ENCODE results near the gene SIGLEC7.
"Not testable (repeated sequence)": the region's sequence is repeated elsewhere in the genome, so short reads cannot be mapped to it uniquely, and the experiment has no call there.

Gene SIGLEC7

DNA sequence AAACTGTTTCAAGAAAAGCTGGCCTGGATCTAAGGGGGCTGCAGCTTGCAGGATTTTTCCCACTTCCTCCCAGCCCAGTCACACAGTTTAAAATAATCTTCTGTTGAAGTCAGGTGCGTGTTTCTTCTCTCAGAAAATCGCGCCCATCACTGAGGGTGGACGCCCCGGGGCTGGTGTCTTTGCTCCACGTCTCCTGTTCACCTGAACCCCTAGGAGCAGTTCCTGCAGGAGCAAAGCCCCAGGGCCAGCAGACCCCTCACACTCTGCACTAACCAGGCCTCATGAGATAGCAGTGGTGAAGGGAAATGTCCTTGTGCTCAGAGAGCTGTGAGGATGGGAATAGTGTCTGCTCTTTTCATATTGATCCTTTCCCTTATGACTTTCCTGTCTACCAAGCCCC lies 920 bp upstream of the SIGLEC7 start:
- TF ChIP-seq POLR2A (IDR thresholded peaks at IDR 0.05; ENCODE audit: extremely low read depth, insufficient read length) (no peak), MYC (IDR thresholded peaks at IDR 0.05; ENCODE audit: low read depth, low read length) (no peak)
- TF ChIP-seq, protein P1, sequence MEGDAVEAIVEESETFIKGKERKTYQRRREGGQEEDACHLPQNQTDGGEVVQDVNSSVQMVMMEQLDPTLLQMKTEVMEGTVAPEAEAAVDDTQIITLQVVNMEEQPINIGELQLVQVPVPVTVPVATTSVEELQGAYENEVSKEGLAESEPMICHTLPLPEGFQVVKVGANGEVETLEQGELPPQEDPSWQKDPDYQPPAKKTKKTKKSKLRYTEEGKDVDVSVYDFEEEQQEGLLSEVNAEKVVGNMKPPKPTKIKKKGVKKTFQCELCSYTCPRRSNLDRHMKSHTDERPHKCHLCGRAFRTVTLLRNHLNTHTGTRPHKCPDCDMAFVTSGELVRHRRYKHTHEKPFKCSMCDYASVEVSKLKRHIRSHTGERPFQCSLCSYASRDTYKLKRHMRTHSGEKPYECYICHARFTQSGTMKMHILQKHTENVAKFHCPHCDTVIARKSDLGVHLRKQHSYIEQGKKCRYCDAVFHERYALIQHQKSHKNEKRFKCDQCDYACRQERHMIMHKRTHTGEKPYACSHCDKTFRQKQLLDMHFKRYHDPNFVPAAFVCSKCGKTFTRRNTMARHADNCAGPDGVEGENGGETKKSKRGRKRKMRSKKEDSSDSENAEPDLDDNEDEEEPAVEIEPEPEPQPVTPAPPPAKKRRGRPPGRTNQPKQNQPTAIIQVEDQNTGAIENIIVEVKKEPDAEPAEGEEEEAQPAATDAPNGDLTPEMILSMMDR (IDR thresholded peaks at IDR 0.05; ENCODE audit: low read depth, low read length): no peak
- TF ChIP-seq, protein P2, sequence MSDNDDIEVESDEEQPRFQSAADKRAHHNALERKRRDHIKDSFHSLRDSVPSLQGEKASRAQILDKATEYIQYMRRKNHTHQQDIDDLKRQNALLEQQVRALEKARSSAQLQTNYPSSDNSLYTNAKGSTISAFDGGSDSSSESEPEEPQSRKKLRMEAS (IDR thresholded peaks at IDR 0.05; ENCODE audit: low read depth, low read length): no peak
- no peak for DNase-seq (ENCODE audit: low read depth)
- H3K4me3 ChIP-seq (ENCODE audit: low read depth, low read length): no peak overlapping the region

DNA sequence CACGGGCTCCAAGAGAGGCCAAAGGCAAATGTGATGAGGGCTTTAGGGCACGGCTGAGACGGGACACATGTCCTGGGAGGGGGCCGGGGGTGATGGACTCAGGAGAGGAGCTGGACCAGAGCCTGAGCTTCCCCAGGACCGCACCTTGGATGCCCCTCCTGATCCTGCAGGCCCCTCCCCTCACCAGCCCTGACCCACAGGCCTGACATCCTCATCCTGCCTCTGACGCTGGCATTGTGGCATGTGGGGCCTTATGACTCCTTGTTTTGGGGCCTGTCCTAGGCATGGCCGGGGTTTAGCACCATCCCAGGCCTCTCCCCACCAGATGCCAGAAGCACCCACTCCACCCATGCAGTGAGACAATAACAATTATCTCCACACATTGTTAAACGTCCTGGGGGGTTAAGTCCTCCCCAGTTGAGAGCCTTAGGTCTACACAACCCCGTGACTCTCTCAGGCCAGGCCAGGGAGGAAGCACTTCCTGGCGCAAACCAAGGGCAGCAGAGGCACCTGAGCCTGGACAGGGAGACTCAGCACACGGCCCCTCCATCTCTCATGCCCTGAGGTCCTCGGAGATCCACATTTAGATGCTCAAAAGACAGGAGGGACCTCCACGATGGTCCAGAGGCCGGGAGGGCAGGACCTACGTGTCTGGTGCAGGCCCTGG lies 841 bp downstream of the SIGLEC7 start:
- H3K4me3 ChIP-seq (ENCODE audit: low read depth, low read length); DNase-seq (ENCODE audit: low read depth): not testable (repeated sequence)

GRCh38 chr19:51143486-51143885 lies 1.4 kb downstream of the SIGLEC7 start:
- no peak overlapping the region for H3K4me3 ChIP-seq (ENCODE audit: low read depth, low read length)
- TF ChIP-seq, protein P2 (IDR thresholded peaks at IDR 0.05; ENCODE audit: low read depth, low read length): no peak
- TF ChIP-seq MYC (IDR thresholded peaks at IDR 0.05; ENCODE audit: low read depth, low read length) (no peak), POLR2A (IDR thresholded peaks at IDR 0.05; ENCODE audit: extremely low read depth, insufficient read length) (no peak)
- TF ChIP-seq, protein P1 (IDR thresholded peaks at IDR 0.05; ENCODE audit: low read depth, low read length): no peak
- DNase-seq (ENCODE audit: low read depth): no peak

GRCh38 chr19:51144482-51145045 lies 2.5 kb downstream of the SIGLEC7 start:
- DNase-seq (ENCODE audit: low read depth): no peak
- TF ChIP-seq, protein P2 (IDR thresholded peaks at IDR 0.05; ENCODE audit: low read depth, low read length): no peak
- no peak overlapping the region for H3K4me3 ChIP-seq (ENCODE audit: low read depth, low read length)

- no peak overlapping the region for H3K4me3 ChIP-seq (ENCODE audit: low read depth, low read length)
- no peak for DNase-seq (ENCODE audit: low read depth)
- TF ChIP-seq, protein P1 (IDR thresholded peaks at IDR 0.05; ENCODE audit: low read depth, low read length): no peak
- TF ChIP-seq POLR2A (IDR thresholded peaks at IDR 0.05; ENCODE audit: extremely low read depth, insufficient read length) (no peak), MYC (IDR thresholded peaks at IDR 0.05; ENCODE audit: low read depth, low read length) (no peak)
- TF ChIP-seq, protein P2 (IDR thresholded peaks at IDR 0.05; ENCODE audit: low read depth, low read length): no peak
These were observed 3.9 kb downstream of the SIGLEC7 start for GRCh38 chr19:51145916-51146493.

DNA sequence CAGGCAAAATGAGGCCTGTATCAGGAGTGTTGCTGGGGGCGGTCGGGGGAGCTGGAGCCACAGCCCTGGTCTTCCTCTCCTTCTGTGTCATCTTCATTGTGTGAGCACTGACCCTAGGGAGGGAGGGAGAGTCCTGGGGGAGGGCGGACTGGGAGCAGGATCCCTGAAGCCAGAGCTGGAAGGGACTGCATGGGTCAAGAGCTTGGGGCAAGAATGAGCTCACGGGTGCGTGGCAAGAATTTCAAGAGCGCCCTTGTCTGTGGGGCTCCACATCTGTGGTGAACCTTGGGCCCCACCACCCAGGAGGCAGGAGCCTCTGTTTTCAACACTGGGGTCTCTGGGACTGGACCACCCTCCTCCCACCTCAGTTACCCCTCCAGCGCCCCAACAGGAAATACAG lies 4.7 kb downstream of the SIGLEC7 start:
- TF ChIP-seq, protein P1 (IDR thresholded peaks at IDR 0.05; ENCODE audit: low read depth, low read length): no peak
- TF ChIP-seq POLR2A (IDR thresholded peaks at IDR 0.05; ENCODE audit: extremely low read depth, insufficient read length) (no peak), MYC (IDR thresholded peaks at IDR 0.05; ENCODE audit: low read depth, low read length) (no peak)
- TF ChIP-seq, protein P2 (IDR thresholded peaks at IDR 0.05; ENCODE audit: low read depth, low read length): no peak
- no peak for DNase-seq (ENCODE audit: low read depth)
- no peak overlapping the region for H3K4me3 ChIP-seq (ENCODE audit: low read depth, low read length)

All from NB4 (cell line).